H1 (cell line): ENCODE results near the gene RNU6-7. TPM values are rescaled to one million over a fixed set of nuclear protein-coding genes. Genes with fewer than 3 reads are reported as not detected.

Source experiments
- CTCF ChIA-PET: fragments of 300-600 bp; sonication (Branson Sonifier 250); formaldehyde crosslinking; loops from one replicate; lab custom pipeline; 2021; ENCODE audit not compliant: partially characterized antibody; lab: Charles Lee
- POLR2A ChIA-PET: fragments of 300-600 bp; sonication (Branson Sonifier 250); formaldehyde crosslinking; loops from one replicate; lab custom pipeline; 2021; ENCODE audit warnings: inconsistent platforms; ENCODE audit not compliant: partially characterized antibody; lab: Charles Lee
- DNase-seq, 2 experiments: peaks; one replicate each; pipeline versions ENCODE4 v3.0.0 to v3.0.0-alpha.2; 2010 to 2022; ENCODE audit warnings: low spot score in 2 of 2, low read depth in 1 of 2, mixed read lengths in 1 of 2
- FAIRE-seq: peaks from 2 replicates; lab custom pipeline; 2011; peaks lifted over from hg19 to GRCh38; lab: Jason Lieb, UNC
- H2AFZ ChIP-seq: 2 replicates; pipeline ENCODE4 v1.8.1; 2012; ENCODE audit warnings: low read length, inconsistent platforms
- H2AK5ac ChIP-seq: 2 replicates; pipeline ENCODE4 v1.6.1; 2013; ENCODE audit warnings: low read depth, low read length
- H2BK120ac ChIP-seq: replicated peaks from 2 replicates; pipeline ENCODE3; 2013; ENCODE audit warnings: low read depth, low read length, inconsistent platforms
- H2BK12ac ChIP-seq: 2 replicates; pipeline ENCODE4 v1.6.1; 2013; ENCODE audit warnings: low read depth, low read length
- H2BK15ac ChIP-seq: 2 replicates; pipeline ENCODE4 v1.6.1; 2013; ENCODE audit warnings: low read length
- H2BK20ac ChIP-seq: 2 replicates; pipeline ENCODE4 v1.6.1; 2013; ENCODE audit warnings: low read length
- H2BK5ac ChIP-seq: 2 replicates; pipeline ENCODE4 v1.6.1; 2013; ENCODE audit warnings: low read depth, low read length
- H3K14ac ChIP-seq: 2 replicates; pipeline ENCODE4 v1.6.1; 2013; ENCODE audit warnings: inconsistent platforms; ENCODE audit not compliant: insufficient read length
- H3K18ac ChIP-seq: 2 replicates; pipeline ENCODE4 v1.6.1; 2013; ENCODE audit warnings: low read length; ENCODE audit errors: extremely low read depth
- H3K23ac ChIP-seq: 2 replicates; pipeline ENCODE4 v1.6.1; 2013; ENCODE audit warnings: inconsistent platforms; ENCODE audit not compliant: insufficient read length
- H3K23me2 ChIP-seq: 2 replicates; pipeline ENCODE4 v1.6.1; 2013; ENCODE audit warnings: low read depth, low read length
- H3K27ac ChIP-seq: 2 replicates; pipeline ENCODE4 v1.6.1; 2011; ENCODE audit warnings: low read depth, low read length, inconsistent platforms
- H3K27me3 ChIP-seq, 4 experiments: replicated peaks in 1 of 4; 1 replicate in 1 of 4; 2 replicates in 3 of 4; pipeline versions ENCODE4 v1.6.1 to v1.8.1; 2011 to 2013; ENCODE audit warnings: low read length in 3 of 4, mild to moderate bottlenecking in 3 of 4, inconsistent platforms in 2 of 4, mixed read lengths in 2 of 4, moderate library complexity in 1 of 4; ENCODE audit not compliant: control insufficient read depth in 3 of 4, insufficient read depth in 3 of 4; ENCODE audit errors: extremely low read depth in 1 of 4
- H3K36me3 ChIP-seq, 4 experiments: 2 replicates each; pipeline versions ENCODE4 v1.6.1 to v1.8.1; 2011 to 2013; ENCODE audit warnings: mild to moderate bottlenecking in 4 of 4, low read length in 3 of 4, moderate library complexity in 2 of 4, control low read depth in 1 of 4, inconsistent platforms in 1 of 4; ENCODE audit not compliant: insufficient read depth in 4 of 4, control insufficient read depth in 2 of 4
- H3K4ac ChIP-seq: replicated peaks from 2 replicates; pipeline ENCODE3; 2013; ENCODE audit warnings: low read length, low read depth, mixed read lengths, inconsistent platforms; ENCODE audit not compliant: insufficient read length
- H3K4me1 ChIP-seq, 4 experiments: replicated peaks in 1 of 4; 1 replicate in 1 of 4; 2 replicates in 3 of 4; pipeline versions ENCODE4 v1.6.1 to v1.8.1; 2011 to 2013; ENCODE audit warnings: low read length in 3 of 4, inconsistent platforms in 2 of 4, mixed read lengths in 1 of 4; ENCODE audit not compliant: insufficient read depth in 4 of 4, control insufficient read depth in 3 of 4
- H3K4me2 ChIP-seq, 2 experiments: 2 replicates each; pipeline versions ENCODE4 v1.6.1 to v1.8.1; 2011 to 2013; ENCODE audit warnings: low read depth in 2 of 2, low read length in 2 of 2, control low read depth in 1 of 2, inconsistent platforms in 1 of 2, mild to moderate bottlenecking in 1 of 2; ENCODE audit not compliant: insufficient read depth in 1 of 2
- H3K4me3 ChIP-seq, 4 experiments: fragments of 200-600, 300-600 bp in 1 of 4; sonication (generic), shearing (Covaris generic), sonication (Bioruptor Twin) in 1 of 4; 2 replicates each; pipeline versions ENCODE4 v1.5.1 to v1.8.1; 2011 to 2016; ENCODE audit warnings: low read length in 4 of 4, low read depth in 3 of 4, control low read depth in 2 of 4, inconsistent platforms in 2 of 4, mild to moderate bottlenecking in 2 of 4, mixed read lengths in 1 of 4, moderate library complexity in 1 of 4; ENCODE audit not compliant: insufficient read depth in 2 of 4; ENCODE audit errors: extremely low read depth in 1 of 4
- H3K56ac ChIP-seq: replicated peaks from 2 replicates; pipeline ENCODE3; 2013; ENCODE audit warnings: low read depth, mild to moderate bottlenecking, mixed read lengths, low read length, inconsistent platforms; ENCODE audit not compliant: insufficient read length
- H3K79me1 ChIP-seq: 2 replicates; pipeline ENCODE4 v1.6.1; 2013; ENCODE audit warnings: low read depth, low read length, control low read depth
- H3K79me2 ChIP-seq, 2 experiments: 2 replicates each; pipeline versions ENCODE4 v1.6.1 to v1.8.1; 2012 to 2013; ENCODE audit warnings: low read length in 2 of 2, mild to moderate bottlenecking in 2 of 2, inconsistent platforms in 1 of 2; ENCODE audit not compliant: insufficient read depth in 2 of 2, control insufficient read depth in 1 of 2
- H3K9ac ChIP-seq, 4 experiments: replicated peaks in 1 of 4; 1 replicate in 1 of 4; 2 replicates in 3 of 4; pipeline versions ENCODE4 v1.6.1 to v1.8.1; 2011 to 2013; ENCODE audit warnings: low read depth in 3 of 4, low read length in 3 of 4, control low read depth in 2 of 4, mild to moderate bottlenecking in 2 of 4, moderate library complexity in 2 of 4, inconsistent platforms in 1 of 4; ENCODE audit errors: extremely low read depth in 1 of 4
- H3K9me3 ChIP-seq, 2 experiments: 2 replicates each; pipeline versions ENCODE4 v1.6.1 to v1.8.1; 2012 to 2013; ENCODE audit warnings: mild to moderate bottlenecking in 2 of 2, moderate library complexity in 2 of 2, control low read depth in 1 of 2, inconsistent platforms in 1 of 2, low read depth in 1 of 2, low read length in 1 of 2, mixed read lengths in 1 of 2; ENCODE audit not compliant: insufficient read depth in 2 of 2
- H4K20me1 ChIP-seq, 2 experiments: replicated peaks in 1 of 2; 2 replicates each; pipeline versions ENCODE3 to v1.8.1; 2011 to 2013; ENCODE audit warnings: inconsistent platforms in 2 of 2, low read length in 2 of 2, mild to moderate bottlenecking in 1 of 2; ENCODE audit not compliant: insufficient read depth in 2 of 2, control insufficient read depth in 1 of 2
- H4K5ac ChIP-seq: 2 replicates; pipeline ENCODE4 v1.6.1; 2013; ENCODE audit warnings: low read length, low read depth, mixed read lengths, inconsistent platforms; ENCODE audit not compliant: insufficient read length
- H4K8ac ChIP-seq: 2 replicates; pipeline ENCODE4 v1.8.0; 2013; ENCODE audit warnings: mild to moderate bottlenecking, moderate library complexity, low read length, inconsistent platforms; ENCODE audit not compliant: insufficient read depth; ENCODE audit errors: extremely low read depth
- H4K91ac ChIP-seq: replicated peaks from 2 replicates; pipeline ENCODE3; 2013; ENCODE audit warnings: low read length, mixed read lengths, inconsistent platforms; ENCODE audit not compliant: insufficient read length
- ASH2L ChIP-seq: fragments of 200-600, 300-600 bp; sonication (generic); IDR thresholded peaks from one replicate; pipeline ENCODE4 v1.7.1; 2017; ENCODE audit warnings: low read length
- CTCF ChIP-seq, 3 experiments: IDR thresholded peaks; 1 replicate in 2 of 3; 2 replicates in 1 of 3; pipeline versions ENCODE4 v1.5.1 to v1.6.1; 2011; ENCODE audit warnings: low read length in 3 of 3, mild to moderate bottlenecking in 3 of 3, inconsistent platforms in 2 of 3, low read depth in 1 of 3, moderate library complexity in 1 of 3; ENCODE audit not compliant: insufficient read depth in 1 of 3; ENCODE audit errors: control extremely low read depth in 1 of 3
- KDM1A ChIP-seq: fragments of 200-600, 300-600 bp; sonication (generic); IDR thresholded peaks from 2 replicates; pipeline ENCODE4 v1.7.1; 2016; ENCODE audit warnings: mild to moderate bottlenecking, low read length, borderline replicate concordance
- KDM4A ChIP-seq: IDR thresholded peaks from one replicate; pipeline ENCODE4 v1.7.1; 2012; ENCODE audit warnings: low read depth, mild to moderate bottlenecking, moderate library complexity, low read length, inconsistent platforms; ENCODE audit not compliant: severe bottlenecking
- MAFK ChIP-seq: IDR thresholded peaks from 2 replicates; pipeline ENCODE4 v1.6.1; 2012; ENCODE audit warnings: low read depth, mild to moderate bottlenecking, improper control_type of control experiment, low read length
- NANOG ChIP-seq: IDR thresholded peaks from 2 replicates; pipeline ENCODE4 v1.6.1; 2011; ENCODE audit warnings: low read length, low read depth, mild to moderate bottlenecking, inconsistent platforms; ENCODE audit not compliant: insufficient read depth, poor library complexity, severe bottlenecking
- RFX5 ChIP-seq: IDR thresholded peaks from 2 replicates; pipeline ENCODE4 v1.6.1; 2011; ENCODE audit warnings: low read depth, low read length, improper control_type of control experiment, borderline replicate concordance
- SIX5 ChIP-seq: IDR thresholded peaks from 2 replicates; pipeline ENCODE4 v1.6.1; 2011; ENCODE audit warnings: mild to moderate bottlenecking, low read depth, low read length
- TAF1 ChIP-seq: IDR thresholded peaks from 2 replicates; pipeline ENCODE4 v1.6.1; 2011; ENCODE audit warnings: mild to moderate bottlenecking, low read depth, low read length
- TBP ChIP-seq: IDR thresholded peaks from 2 replicates; pipeline ENCODE4 v1.6.1; 2011; ENCODE audit warnings: low read depth, low read length, improper control_type of control experiment
- USF2 ChIP-seq: IDR thresholded peaks from 2 replicates; pipeline ENCODE4 v1.6.1; 2011; ENCODE audit warnings: low read length, improper control_type of control experiment
- WGBS, 2 experiments: shearing (Covaris generic) in 1 of 2; methylation state at CpG; one replicate each; pipeline versions ENCODE4 v1.1.6 to v1.1.7; 2013 to 2015; ENCODE audit warnings: low lambda C conversion rate in 2 of 2, mixed read lengths in 2 of 2, inconsistent platforms in 1 of 2, low coverage in 1 of 2, missing lambda C conversion rate in 1 of 2; ENCODE audit not compliant: insufficient replicate concordance in 2 of 2, insufficient coverage in 1 of 2, insufficient read length in 1 of 2; ENCODE audit errors: extremely low coverage in 1 of 2, missing lambda C conversion rate in 1 of 2; 5-methylcytosine and 5-hydroxymethylcytosine counted together
- polyA plus RNA-seq, 7 experiments: library from polyadenylated mRNA; depleted of rRNA in 3 of 7; stranded (reverse) in 5 of 7; unstranded in 2 of 7; fragments of >200 nt in 5 of 7; fragments of 200-250 nt in 2 of 7; gene quantifications; 1 replicate in 5 of 7; 2 replicates in 1 of 7; 4 replicates in 1 of 7; pipeline versions ENCODE4 v1.2.1 to v1.2.3, GENCODE V29; 2011 to 2013; ENCODE audit warnings: missing spikeins in 2 of 7, mixed read lengths in 2 of 7
- total RNA-seq: library from RNA; stranded (reverse); fragmentation: NEBNext Ultra II Directional; extraction: Animal tissue kit (Norgen Biotek cat#: 25700); gene quantifications from 2 replicates; pipeline ENCODE4 v1.2.1, GENCODE V29; 2021

RNU6-7 gene
- total and polyA plus RNA-seq, 2 of the 8 experiments (the other 6 are each of a cell fraction or from before 2014, with no cell fraction given): not detected

GRCh38 chr14:32249780-32250179, 47.9 kb downstream of the RNU6-7 start:
- Histone ChIP-seq H2BK120ac (no peak overlapping the region), H3K27me3 (no peaks in the 10 kb centered on the region), H3K23ac (no peak overlapping the region), H3K9me3 (no peaks in the 10 kb centered on the region), H4K8ac (no peak overlapping the region; the same call in 1 of the 2 replicates), H3K79me1 (no peaks in the 10 kb centered on the region), H3K27ac (no peak overlapping the region), H2BK5ac (no peak overlapping the region), H2BK12ac (no peak overlapping the region), H2AFZ (no peak overlapping the region), H2AK5ac (no peak overlapping the region), H3K9ac (no peak overlapping the region), H4K5ac (no peak overlapping the region), H3K14ac (no peak overlapping the region), H3K18ac (no peak overlapping the region), H3K4me2 (no peak overlapping the region), H3K4me1 (no peaks in the 10 kb centered on the region), H3K79me2 (no peaks in the 10 kb centered on the region), H4K91ac (no peak overlapping the region), H3K23me2 (no peaks in the 10 kb centered on the region), H3K36me3 (no peaks in the 10 kb centered on the region), H3K4me3 (no peak overlapping the region), H4K20me1 (no peaks in the 10 kb centered on the region), H3K4ac (no peak overlapping the region), H2BK20ac (no peak overlapping the region), H3K56ac (no peak overlapping the region), H2BK15ac (no peak overlapping the region)
- 87% methylated on average over 4 of the region's 4 CpGs; no CpG with 5 or more reads in 1 of the 2 experiments for WGBS, 2 experiments
- DNase-seq (no peak), FAIRE-seq (no peak)
- CTCF ChIA-PET: interaction anchor here (0.7 to 3.8 kb wide), 6 partner anchors 9 to 799 kb away, joined by 3 to 20 read pairs (median 3); no protein-coding TSS in a partner anchor
- POLR2A ChIA-PET: interaction anchor here (1.0 kb wide), 1 partner anchor 173 kb away, joined by 4 read pairs; the partner anchor contains the start of gene ARHGAP5
- no peak for TF ChIP-seq RFX5
- TF ChIP-seq MAFK: no peak
- no peak for TF ChIP-seq KDM4A
- no peak for TF ChIP-seq NANOG
- no peak for TF ChIP-seq ASH2L
- TF ChIP-seq KDM1A: no peak
- TF ChIP-seq SIX5: no peak
- TF ChIP-seq TAF1: no peak
- TF ChIP-seq CTCF (IDR thresholded peaks at IDR 0.05; ENCODE audit: control extremely low read depth in 1 of 3, insufficient read depth in 1 of 3, low read depth in 1 of 3, low read length in 3 of 3): no peak
- no peak for TF ChIP-seq TBP
- no peak for TF ChIP-seq USF2
